NB4 (cell line): ENCODE results near the gene MACROD2.

ENCODE experiments used
- DNase-seq: peaks from one replicate; pipeline ENCODE4 v3.0.0; 2010; ENCODE audit warnings: low read depth
- H3K4me3 ChIP-seq: one replicate; pipeline ENCODE4 v1.5.1; 2011; ENCODE audit warnings: mild to moderate bottlenecking, low read depth, low read length, moderate library complexity
- MYC ChIP-seq: IDR thresholded peaks from 2 replicates; pipeline ENCODE4 v1.6.1; 2011; ENCODE audit warnings: low read depth, low read length
- POLR2A ChIP-seq: IDR thresholded peaks from 2 replicates; pipeline ENCODE4 v1.6.1; 2011; ENCODE audit warnings: mild to moderate bottlenecking; ENCODE audit not compliant: insufficient read length; ENCODE audit errors: extremely low read depth
- TF ChIP-seq, protein P1 (sequence below): IDR thresholded peaks from one replicate; pipeline ENCODE4 v1.5.1; 2012; ENCODE audit warnings: low read depth, low read length
- TF ChIP-seq, protein P2 (sequence below): IDR thresholded peaks from 2 replicates; pipeline ENCODE4 v1.6.1; 2011; ENCODE audit warnings: low read depth, low read length

MACROD2 gene

DNA sequence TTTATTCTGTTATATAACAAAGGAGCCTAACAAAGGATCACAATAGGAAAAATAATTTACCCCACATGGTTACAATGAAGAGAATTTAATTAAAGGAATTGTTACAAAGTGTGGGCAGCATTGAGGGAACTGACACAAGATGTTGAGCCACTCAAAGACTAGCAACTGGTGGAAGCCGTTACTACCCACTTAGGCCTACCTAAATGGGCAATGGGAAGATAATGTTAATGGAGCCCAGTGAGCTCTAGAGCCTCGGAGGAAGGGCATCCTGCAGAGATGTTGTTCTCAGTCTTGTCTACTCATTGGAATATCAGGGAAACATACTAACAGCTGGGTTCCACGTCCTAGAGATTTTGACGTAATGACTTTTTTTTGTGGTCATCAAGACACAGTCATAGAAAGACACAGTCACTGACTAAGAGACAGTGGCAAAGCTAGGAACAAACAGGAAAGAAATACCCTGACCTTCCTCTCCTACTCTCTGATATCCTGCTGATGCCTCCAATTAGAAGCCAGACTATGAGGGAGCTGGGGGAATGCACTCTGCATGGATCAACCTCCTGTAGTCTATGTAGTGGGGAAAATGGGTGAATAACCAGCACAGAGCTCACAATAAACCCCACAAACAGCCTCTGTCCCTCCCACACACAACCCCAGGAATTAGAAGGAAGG is 865.8 kb downstream of the MACROD2 start:
- no peak overlapping the region for H3K4me3 ChIP-seq
- DNase-seq = no peak
- TF ChIP-seq POLR2A = no peak

DNA sequence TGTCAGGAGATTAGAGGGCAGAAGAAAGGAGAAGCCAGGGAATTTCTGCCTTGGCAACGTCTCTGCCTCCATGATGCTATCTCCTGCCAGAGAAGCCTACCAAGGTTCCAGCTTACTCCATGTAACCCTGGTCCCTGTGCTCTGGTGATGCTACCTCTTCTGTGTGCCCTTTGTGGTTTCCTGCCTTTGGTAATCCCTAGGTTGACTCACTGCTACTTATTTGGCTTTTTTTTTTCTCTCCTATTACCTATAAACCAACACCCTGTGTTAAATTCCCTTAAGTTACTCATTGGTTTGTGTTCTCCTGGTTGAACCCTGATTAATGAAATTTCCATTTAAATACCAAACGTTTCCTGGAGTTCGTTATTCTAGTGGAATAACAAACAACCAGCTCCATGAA is 869.9 kb downstream of the MACROD2 start:
- H3K4me3 ChIP-seq = no peak overlapping the region
- TF ChIP-seq, protein P1, sequence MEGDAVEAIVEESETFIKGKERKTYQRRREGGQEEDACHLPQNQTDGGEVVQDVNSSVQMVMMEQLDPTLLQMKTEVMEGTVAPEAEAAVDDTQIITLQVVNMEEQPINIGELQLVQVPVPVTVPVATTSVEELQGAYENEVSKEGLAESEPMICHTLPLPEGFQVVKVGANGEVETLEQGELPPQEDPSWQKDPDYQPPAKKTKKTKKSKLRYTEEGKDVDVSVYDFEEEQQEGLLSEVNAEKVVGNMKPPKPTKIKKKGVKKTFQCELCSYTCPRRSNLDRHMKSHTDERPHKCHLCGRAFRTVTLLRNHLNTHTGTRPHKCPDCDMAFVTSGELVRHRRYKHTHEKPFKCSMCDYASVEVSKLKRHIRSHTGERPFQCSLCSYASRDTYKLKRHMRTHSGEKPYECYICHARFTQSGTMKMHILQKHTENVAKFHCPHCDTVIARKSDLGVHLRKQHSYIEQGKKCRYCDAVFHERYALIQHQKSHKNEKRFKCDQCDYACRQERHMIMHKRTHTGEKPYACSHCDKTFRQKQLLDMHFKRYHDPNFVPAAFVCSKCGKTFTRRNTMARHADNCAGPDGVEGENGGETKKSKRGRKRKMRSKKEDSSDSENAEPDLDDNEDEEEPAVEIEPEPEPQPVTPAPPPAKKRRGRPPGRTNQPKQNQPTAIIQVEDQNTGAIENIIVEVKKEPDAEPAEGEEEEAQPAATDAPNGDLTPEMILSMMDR = no peak
- TF ChIP-seq, protein P2, sequence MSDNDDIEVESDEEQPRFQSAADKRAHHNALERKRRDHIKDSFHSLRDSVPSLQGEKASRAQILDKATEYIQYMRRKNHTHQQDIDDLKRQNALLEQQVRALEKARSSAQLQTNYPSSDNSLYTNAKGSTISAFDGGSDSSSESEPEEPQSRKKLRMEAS = no peak
- TF ChIP-seq MYC (no peak), POLR2A (no peak)
- no peak for DNase-seq

DNA sequence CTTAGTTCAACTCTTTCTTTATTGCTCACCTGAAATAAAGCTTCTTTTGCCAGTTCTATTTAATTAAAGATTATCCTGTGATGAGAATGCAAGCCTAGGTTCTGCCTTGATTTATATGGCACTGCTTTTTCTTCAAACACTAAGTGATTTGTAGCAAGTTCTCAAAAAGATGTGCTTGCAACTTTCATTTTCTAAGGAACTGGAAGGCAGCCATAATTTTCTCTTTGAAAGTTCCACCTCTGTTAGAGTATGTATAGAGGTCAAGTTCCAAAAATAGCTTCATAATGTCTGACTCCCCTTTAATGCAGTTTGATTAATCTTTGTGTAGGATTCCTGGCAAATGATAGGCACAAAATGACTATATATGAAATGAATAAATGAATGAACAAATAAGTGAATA is 870.4 kb downstream of the MACROD2 start:
- TF ChIP-seq POLR2A = no peak
- no peak for TF ChIP-seq MYC
- TF ChIP-seq, protein P2 = no peak
- TF ChIP-seq, protein P1 = no peak
- no peak overlapping the region for H3K4me3 ChIP-seq
- no peak for DNase-seq

DNA sequence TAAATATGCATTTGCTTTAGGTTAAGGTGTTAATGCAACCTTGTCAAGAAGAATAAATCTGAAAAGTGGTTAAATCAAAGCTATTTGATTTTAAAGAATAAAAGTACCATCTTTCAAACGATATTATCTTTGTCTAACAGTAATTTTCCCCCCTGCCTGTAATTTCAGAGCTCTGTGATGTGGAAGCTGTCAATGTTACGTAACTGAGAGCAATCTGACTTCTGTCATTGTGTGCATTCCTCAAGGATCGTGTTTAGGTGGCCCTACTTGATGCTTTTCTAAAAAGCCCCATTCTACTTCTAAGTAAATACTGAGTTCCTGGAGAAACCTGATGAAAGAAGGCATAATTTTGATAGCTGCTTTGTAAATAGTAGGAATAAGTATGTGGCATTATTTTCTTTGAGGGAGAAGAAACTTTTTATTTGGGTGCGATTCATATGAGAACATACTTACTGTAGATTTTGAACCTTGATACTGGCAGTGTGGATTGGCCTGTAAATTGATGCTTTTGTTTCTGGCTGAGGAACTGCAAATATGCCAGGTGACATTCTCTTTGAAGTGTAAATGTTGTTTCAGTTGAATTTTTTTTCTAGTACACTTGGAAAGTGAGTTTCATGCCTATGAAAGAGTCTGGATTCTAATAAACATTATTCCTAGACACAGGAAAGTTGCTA is 871.7 kb downstream of the MACROD2 start:
- TF ChIP-seq, protein P1 = no peak
- TF ChIP-seq POLR2A = no peak
- TF ChIP-seq MYC = no peak
- TF ChIP-seq, protein P2 = no peak
- no peak overlapping the region for H3K4me3 ChIP-seq
- no peak for DNase-seq

- TF ChIP-seq POLR2A (no peak), MYC (no peak)
- TF ChIP-seq, protein P2 = no peak
- TF ChIP-seq, protein P1 = no peak
- DNase-seq = no peak
- no peak overlapping the region for H3K4me3 ChIP-seq
Observed at GRCh38 chr20:14877301-14878028, 882.1 kb downstream of the MACROD2 start.

DNA sequence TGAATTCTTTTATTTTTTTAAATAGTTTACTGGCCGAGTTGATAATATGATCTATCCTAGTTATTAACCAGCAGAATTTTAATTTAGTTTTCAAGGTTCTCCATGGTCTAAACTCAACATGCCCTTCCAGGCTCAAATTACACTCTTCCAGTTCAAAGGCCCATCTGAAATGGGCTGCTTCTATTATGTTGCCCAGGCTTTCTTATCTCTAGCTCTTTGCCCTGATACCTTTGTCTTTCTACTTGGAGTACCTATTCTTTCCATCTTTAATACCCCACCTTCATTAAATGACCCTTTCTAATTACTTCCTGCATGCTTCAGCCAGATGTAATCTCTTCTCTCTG is 883.3 kb downstream of the MACROD2 start:
- TF ChIP-seq, protein P2 = no peak
- no peak for TF ChIP-seq POLR2A
- TF ChIP-seq, protein P1 = no peak
- TF ChIP-seq MYC = no peak
- no peak overlapping the region for H3K4me3 ChIP-seq
- no peak for DNase-seq
